Activated CD8-positive, alpha-beta memory T cell treated with anti-CD3 and anti-CD28 coated beads for 36 hours (primary cell): ENCODE measurements around the gene LARP4B. TPM values are rescaled to one million over a fixed set of nuclear protein-coding genes. Genes with fewer than 3 reads are reported as not detected.

Source experiments
- CTCF ChIA-PET: fragments of 350-600 bp; sonication (Branson Sonifier 250); formaldehyde crosslinking; loops from one replicate; lab custom pipeline; 2021; ENCODE audit warnings: antibody characterized with exemption; lab: Charles Lee
- POLR2A ChIA-PET: fragments of 350-600 bp; sonication (Branson Sonifier 250); formaldehyde crosslinking; loops from one replicate; lab custom pipeline; 2021; ENCODE audit warnings: antibody characterized with exemption; lab: Charles Lee
- total RNA-seq, 2 experiments: library from RNA; stranded (reverse); gene quantifications; one replicate each; pipeline ENCODE4 v1.2.3, GENCODE V29; 2021

LARP4B gene
- total RNA-seq, 2 experiments from 2014 or later = 127 to 137 TPM

- ChIA-PET POLR2A (no interaction called here), CTCF (no interaction called here)
Observed at GRCh38 chr10:760622-761021, 170.9 kb downstream of the LARP4B start.

DNA sequence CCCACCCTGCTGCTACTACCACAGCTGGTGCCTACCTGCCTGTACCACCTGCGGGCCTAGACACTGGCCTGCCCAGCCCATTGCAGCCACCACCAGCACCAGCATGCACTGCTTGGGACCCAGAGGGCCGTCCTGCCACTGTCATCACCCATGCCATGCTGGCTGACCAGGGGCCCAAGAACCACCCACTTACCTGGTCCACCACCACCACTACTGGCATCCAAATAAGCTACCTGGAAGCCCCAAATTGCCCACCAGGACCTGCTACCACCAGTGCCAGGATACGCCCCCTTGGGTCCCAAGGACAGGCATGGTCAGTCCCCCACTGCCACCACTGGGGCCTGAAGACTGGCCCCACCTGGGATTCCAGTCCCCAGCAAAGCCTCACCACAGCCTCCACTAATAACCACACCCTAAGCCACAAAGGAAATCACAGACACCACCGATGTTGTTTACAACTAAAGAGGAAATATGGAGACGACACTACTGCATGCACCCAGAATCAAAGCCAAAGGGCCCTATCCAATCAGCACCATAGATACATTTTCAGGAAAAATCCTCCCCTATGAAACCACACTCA is 171.5 kb downstream of the LARP4B start:
- CTCF ChIA-PET = no interaction called here
- POLR2A ChIA-PET = no interaction called here

Other genes starting within 250 kb of the LARP4B start
- under 1 TPM; 0.08 TPM for gene DIP2C, start 242.0 kb downstream of the LARP4B start, total RNA-seq
- 100 to 1,000 TPM; 147 to 150 TPM for gene GTPBP4, start 56.7 kb upstream of the LARP4B start, total RNA-seq
- not detected for gene IDI2, start 94.2 kb upstream of the LARP4B start, total RNA-seq
- 10 to 100 TPM; 59.1 to 64.5 TPM for gene IDI1, start 117.4 kb upstream of the LARP4B start, total RNA-seq
- gene WDR37, start 124.7 kb upstream of the LARP4B start, total RNA-seq = 10 to 100 TPM; 13.5 to 16.7 TPM